GM10248 (cell line): ENCODE data around the gene G3BP1.

Experiments
- CTCF ChIA-PET: fragments of 300-600 bp; sonication (Branson Sonifier 250); formaldehyde crosslinking; extraction: SDS; loops from one replicate; lab custom pipeline; 2021; ENCODE audit warnings: antibody characterized with exemption; lab: Yijun Ruan, JAX
- POLR2A ChIA-PET: fragments of 350-650 bp; sonication (Branson Sonifier 250); formaldehyde crosslinking; extraction: SDS; loops from one replicate; lab custom pipeline; 2020; ENCODE audit warnings: antibody characterized with exemption; lab: Yijun Ruan, JAX
- DNase-seq: peaks from one replicate; pipeline ENCODE4 v3.0.0; 2012; ENCODE audit errors: extremely low spot score
- TF ChIP-seq, protein P1 (sequence below): IDR thresholded peaks from 2 replicates; pipeline ENCODE4 v1.5.1; 2012; ENCODE audit warnings: mild to moderate bottlenecking, low read depth; ENCODE audit errors: extremely low read depth, missing control alignments, control extremely low read depth

The G3BP1 gene

GRCh38 chr5:151784141-151784540 is 12.4 kb downstream of the G3BP1 start:
- ChIA-PET CTCF (interaction anchor here (0.9 to 2.0 kb wide), 6 partner anchors 12 to 359 kb away, joined by 3 to 8 read pairs (median 3); partner anchors contain the start of gene G3BP1), POLR2A (interaction anchor here (1.0 to 1.3 kb wide), 2 partner anchors 12 to 13 kb away, joined by 3 read pairs; partner anchors contain the start of gene G3BP1)
- TF ChIP-seq, protein P1, sequence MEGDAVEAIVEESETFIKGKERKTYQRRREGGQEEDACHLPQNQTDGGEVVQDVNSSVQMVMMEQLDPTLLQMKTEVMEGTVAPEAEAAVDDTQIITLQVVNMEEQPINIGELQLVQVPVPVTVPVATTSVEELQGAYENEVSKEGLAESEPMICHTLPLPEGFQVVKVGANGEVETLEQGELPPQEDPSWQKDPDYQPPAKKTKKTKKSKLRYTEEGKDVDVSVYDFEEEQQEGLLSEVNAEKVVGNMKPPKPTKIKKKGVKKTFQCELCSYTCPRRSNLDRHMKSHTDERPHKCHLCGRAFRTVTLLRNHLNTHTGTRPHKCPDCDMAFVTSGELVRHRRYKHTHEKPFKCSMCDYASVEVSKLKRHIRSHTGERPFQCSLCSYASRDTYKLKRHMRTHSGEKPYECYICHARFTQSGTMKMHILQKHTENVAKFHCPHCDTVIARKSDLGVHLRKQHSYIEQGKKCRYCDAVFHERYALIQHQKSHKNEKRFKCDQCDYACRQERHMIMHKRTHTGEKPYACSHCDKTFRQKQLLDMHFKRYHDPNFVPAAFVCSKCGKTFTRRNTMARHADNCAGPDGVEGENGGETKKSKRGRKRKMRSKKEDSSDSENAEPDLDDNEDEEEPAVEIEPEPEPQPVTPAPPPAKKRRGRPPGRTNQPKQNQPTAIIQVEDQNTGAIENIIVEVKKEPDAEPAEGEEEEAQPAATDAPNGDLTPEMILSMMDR = no peak
- no peak for DNase-seq

DNA sequence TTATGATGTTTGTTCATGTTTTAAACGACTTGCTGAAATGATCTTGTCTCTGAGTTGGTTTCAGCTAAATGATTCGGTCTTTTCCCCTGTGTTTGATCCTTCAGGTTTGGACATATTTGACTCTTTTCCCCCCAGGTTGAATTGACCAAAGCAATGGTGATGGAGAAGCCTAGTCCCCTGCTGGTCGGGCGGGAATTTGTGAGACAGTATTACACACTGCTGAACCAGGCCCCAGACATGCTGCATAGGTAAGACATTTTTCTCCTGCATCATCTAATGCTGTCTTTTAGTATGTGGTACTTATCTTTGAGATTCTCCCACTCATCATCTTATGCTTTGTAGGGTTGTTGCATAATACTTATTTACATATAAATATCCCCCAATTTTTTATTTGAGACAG is 14.7 kb downstream of the G3BP1 start:
- TF ChIP-seq, protein P1 = no peak
- ChIA-PET POLR2A (no interaction called here), CTCF (interaction anchor here (1.9 kb wide), 1 partner anchor 12 kb away, joined by 7 read pairs; no protein-coding TSS in a partner anchor)
- no peak for DNase-seq

DNA sequence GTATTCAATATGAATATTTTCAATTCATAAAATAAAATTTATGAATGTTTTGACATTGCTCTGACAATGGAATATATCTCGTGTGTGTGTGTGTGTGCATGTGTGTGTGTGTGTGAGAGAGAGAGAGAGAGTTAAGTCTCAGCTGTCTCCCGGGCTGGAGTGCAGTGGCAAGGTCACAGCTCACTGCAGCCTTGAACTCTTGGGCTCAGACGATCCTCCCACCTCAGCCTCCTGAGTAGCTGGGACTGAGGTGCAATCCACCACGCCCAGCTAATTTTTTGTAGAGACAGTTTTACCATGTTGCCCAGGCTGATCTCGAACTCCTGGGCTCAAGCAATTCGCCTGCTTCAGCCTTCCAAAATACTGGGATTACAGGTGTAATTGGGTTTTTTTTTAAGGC is 16.1 kb downstream of the G3BP1 start:
- ChIA-PET CTCF (interaction anchor here (1.2 to 2.4 kb wide), 5 partner anchors 11 to 48 kb away, joined by 3 to 9 read pairs (median 7); no protein-coding TSS in a partner anchor), POLR2A (no interaction called here)
- TF ChIP-seq, protein P1 = no peak
- DNase-seq = no peak

- ChIA-PET CTCF (no interaction called here), POLR2A (no interaction called here)
- TF ChIP-seq, protein P1 = no peak
- DNase-seq = no peak
Observed at GRCh38 chr5:151793358-151793757, 21.6 kb downstream of the G3BP1 start.

DNA sequence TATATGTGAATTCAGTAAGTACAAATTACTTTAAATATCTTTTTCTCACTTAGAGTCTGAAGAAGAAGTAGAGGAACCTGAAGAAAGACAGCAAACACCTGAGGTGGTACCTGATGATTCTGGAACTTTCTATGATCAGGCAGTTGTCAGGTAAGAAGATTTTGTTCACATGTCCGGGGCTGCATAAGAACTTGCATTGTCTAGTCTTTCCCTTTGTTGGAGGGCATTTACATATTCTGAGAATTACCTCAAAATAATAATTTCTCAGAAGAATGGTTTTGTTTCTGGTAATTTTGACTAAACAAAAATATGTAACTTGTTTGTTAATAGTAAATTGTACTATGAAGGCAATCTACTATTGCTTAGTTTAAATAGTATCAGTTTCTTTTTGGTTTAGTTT is 23.7 kb downstream of the G3BP1 start:
- TF ChIP-seq, protein P1 = no peak
- POLR2A ChIA-PET = no interaction called here
- no peak for DNase-seq
- CTCF ChIA-PET = no interaction called here

GRCh38 chr5:151798674-151799073 is 26.9 kb downstream of the G3BP1 start:
- TF ChIP-seq, protein P1 = no peak
- POLR2A ChIA-PET = no interaction called here
- no peak for DNase-seq
- CTCF ChIA-PET = interaction anchor here (0.8 to 2.2 kb wide), 10 partner anchors 9 to 140 kb away, joined by 3 to 7 read pairs (median 4); partner anchors contain the start of gene ATOX1
